H1 (cell line): Measurements from ENCODE around the gene MYL3. TPM values are rescaled to one million over a fixed set of nuclear protein-coding genes. Genes with fewer than 3 reads are reported as not detected.

Experiments used
- polyA plus RNA-seq, 7 experiments: library from polyadenylated mRNA; depleted of rRNA in 3 of 7; stranded (reverse) in 5 of 7; unstranded in 2 of 7; fragments of >200 nt in 5 of 7; fragments of 200-250 nt in 2 of 7; gene quantifications; 1 replicate in 5 of 7; 2 replicates in 1 of 7; 4 replicates in 1 of 7; pipeline versions ENCODE4 v1.2.1 to v1.2.3, GENCODE V29; 2011 to 2013; ENCODE audit warnings: missing spikeins in 2 of 7, mixed read lengths in 2 of 7
- total RNA-seq: library from RNA; stranded (reverse); fragmentation: NEBNext Ultra II Directional; extraction: Animal tissue kit (Norgen Biotek cat#: 25700); gene quantifications from 2 replicates; pipeline ENCODE4 v1.2.1, GENCODE V29; 2021

Gene MYL3
- total and polyA plus RNA-seq, 2 of the 8 experiments (the other 6 are each of a cell fraction or from before 2014, with no cell fraction given) = 0.06 TPM; not detected in 1

Other genes with a start within 250 kb of the MYL3 start
- 4.3 and 4.8 TPM in 2 replicates for gene ALS2CL, start 169.8 kb downstream of the MYL3 start, total RNA-seq
- 5.4 and 7.5 TPM in 2 replicates for gene ALS2CL, start 169.8 kb downstream of the MYL3 start, polyA plus RNA-seq (2011; rRNA removed)
- gene TMIE, start 162.1 kb downstream of the MYL3 start, total RNA-seq = 0.67 and 0.90 TPM in 2 replicates
- 0.45 and 0.64 TPM in 2 replicates for gene TMIE, start 162.1 kb downstream of the MYL3 start, polyA plus RNA-seq (2011; rRNA removed)
- 0.47 and 0.73 TPM in 2 replicates for gene PRSS50, start 145.6 kb downstream of the MYL3 start, total RNA-seq
- gene PRSS50, start 145.6 kb downstream of the MYL3 start, polyA plus RNA-seq (2011; rRNA removed) = 0.71 and 1.1 TPM in 2 replicates
- 0.21 and 1.5 TPM in 2 replicates for gene PTH1R, start 14.3 kb upstream of the MYL3 start, total RNA-seq
- gene PTH1R, start 14.3 kb upstream of the MYL3 start, polyA plus RNA-seq (2011; rRNA removed) = 0.57 and 1.9 TPM in 2 replicates
- 41.3 and 44.4 TPM in 2 replicates for gene CCDC12, start 113.3 kb upstream of the MYL3 start, total RNA-seq
- gene CCDC12, start 113.3 kb upstream of the MYL3 start, polyA plus RNA-seq (2011; rRNA removed) = 29.5 and 41.5 TPM in 2 replicates
- gene NBEAL2, start 116.2 kb upstream of the MYL3 start, total RNA-seq = 45.8 and 46.9 TPM in 2 replicates
- 27.3 and 47.8 TPM in 2 replicates for gene NBEAL2, start 116.2 kb upstream of the MYL3 start, polyA plus RNA-seq (2011; rRNA removed)